ENCODE measurements around the gene SACM1L.
"Not testable (repeated sequence)": the region's sequence is repeated elsewhere in the genome, so short reads cannot be mapped to it uniquely, and the experiment has no call there.

Gene SACM1L

DNA sequence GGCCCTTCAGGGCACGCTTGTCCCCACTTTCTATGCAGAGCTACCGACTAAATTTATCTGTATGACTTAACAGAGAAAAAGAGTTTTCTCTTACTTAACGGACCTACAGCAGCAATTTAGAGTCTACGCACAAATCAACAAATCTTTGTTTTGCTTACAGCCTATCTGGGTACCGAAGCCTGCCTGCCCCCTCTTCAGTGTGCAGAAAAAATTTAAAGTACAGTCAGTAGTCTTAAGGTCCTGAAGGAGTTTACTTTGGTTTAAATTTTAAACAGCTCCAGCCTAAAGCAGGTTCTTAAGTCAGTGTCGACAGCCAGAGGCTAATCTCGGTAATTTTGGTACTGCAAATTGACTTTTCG, 570 bp downstream of the SACM1L start:
- no peak for DNase-seq (ENCODE audit: low read depth)
- H3K4me3 ChIP-seq (ENCODE audit: control insufficient read depth, low read depth, low read length): peak overlapping the region; percentile 84
- TF ChIP-seq, protein P1, sequence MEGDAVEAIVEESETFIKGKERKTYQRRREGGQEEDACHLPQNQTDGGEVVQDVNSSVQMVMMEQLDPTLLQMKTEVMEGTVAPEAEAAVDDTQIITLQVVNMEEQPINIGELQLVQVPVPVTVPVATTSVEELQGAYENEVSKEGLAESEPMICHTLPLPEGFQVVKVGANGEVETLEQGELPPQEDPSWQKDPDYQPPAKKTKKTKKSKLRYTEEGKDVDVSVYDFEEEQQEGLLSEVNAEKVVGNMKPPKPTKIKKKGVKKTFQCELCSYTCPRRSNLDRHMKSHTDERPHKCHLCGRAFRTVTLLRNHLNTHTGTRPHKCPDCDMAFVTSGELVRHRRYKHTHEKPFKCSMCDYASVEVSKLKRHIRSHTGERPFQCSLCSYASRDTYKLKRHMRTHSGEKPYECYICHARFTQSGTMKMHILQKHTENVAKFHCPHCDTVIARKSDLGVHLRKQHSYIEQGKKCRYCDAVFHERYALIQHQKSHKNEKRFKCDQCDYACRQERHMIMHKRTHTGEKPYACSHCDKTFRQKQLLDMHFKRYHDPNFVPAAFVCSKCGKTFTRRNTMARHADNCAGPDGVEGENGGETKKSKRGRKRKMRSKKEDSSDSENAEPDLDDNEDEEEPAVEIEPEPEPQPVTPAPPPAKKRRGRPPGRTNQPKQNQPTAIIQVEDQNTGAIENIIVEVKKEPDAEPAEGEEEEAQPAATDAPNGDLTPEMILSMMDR (conservative IDR thresholded peaks at IDR 0.05; ENCODE audit: control insufficient read depth, insufficient read depth, low read depth, low read length): no peak

DNA sequence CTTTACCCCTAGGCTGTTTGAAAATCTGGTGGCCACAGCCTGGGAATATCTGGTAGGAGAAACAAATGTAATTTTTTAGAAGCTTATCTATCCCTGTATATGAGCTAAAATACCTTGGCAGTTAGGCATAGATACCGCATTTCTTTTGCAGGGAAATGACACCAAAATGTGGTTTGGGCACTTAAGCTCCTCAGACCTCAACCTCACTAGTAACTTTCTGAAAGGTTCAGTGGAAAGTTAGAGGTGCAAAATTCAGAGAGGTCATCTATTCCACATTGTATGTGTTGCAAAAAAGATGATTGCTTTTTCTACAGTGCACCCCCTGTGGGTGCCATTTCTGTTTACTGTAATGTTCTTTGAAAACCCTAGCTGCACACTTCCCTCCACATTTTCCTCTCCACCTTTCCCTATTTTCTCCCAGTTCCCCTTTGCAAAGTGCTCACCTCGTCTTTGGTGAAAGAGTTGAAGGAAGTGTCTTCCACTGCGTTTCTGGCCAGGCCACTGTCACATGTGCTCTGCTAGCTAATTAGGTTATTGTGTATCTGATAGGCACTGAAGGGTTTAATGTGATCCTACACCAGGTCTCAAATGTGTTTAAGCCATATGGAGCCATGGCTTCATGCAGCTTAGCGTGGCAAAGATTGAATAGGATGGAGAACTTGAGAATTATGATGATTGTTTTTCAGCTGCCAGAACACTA, 1.3 kb downstream of the SACM1L start:
- TF ChIP-seq, protein P1 (conservative IDR thresholded peaks at IDR 0.05; ENCODE audit: control insufficient read depth, insufficient read depth, low read depth, low read length): no peak
- H3K4me3 ChIP-seq (ENCODE audit: control insufficient read depth, low read depth, low read length): peak overlapping the region; percentile 84
- no peak for DNase-seq (ENCODE audit: low read depth)

DNA sequence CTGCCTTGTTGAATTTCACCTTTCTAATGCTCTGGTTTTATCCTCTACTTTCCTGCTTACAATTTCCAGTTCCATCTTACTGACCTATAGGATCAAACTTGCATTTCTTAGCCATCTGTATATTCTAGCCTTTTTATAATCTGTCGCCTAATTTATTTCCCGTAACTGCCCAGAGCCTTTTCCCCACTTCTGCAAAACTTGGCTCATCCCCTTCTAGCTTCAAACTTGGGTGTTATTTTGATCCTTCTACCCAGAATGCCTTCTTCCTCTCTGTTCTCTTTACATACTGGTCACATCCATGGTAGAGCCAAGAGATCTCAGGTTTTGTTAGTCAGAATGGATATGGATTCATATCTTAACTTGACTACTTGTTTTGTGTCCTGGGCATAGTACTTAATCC, 2.6 kb downstream of the SACM1L start:
- TF ChIP-seq, protein P1 (conservative IDR thresholded peaks at IDR 0.05; ENCODE audit: control insufficient read depth, insufficient read depth, low read depth, low read length): no peak
- no peak overlapping the region for H3K4me3 ChIP-seq (ENCODE audit: control insufficient read depth, low read depth, low read length)
- no peak for DNase-seq (ENCODE audit: low read depth)

DNA sequence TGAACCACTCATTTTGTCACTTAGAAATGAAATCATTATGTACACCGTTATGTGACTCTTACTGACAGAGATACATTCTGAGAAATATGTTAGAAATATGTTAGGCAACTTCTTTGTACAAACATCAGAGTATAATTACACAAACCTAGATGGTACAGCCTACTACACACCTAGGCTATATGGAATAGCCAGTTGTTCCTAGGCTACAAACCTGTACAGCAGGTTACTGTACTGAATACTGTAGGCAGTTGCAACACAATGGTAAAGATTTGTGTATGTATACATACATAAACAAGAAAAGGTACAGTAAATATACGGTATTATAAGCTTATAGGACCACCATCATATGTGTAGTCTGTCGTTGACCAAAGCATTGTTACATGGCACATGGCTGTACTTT, 3.7 kb downstream of the SACM1L start:
- TF ChIP-seq, protein P1 (conservative IDR thresholded peaks at IDR 0.05; ENCODE audit: control insufficient read depth, insufficient read depth, low read depth, low read length): no peak
- no peak overlapping the region for H3K4me3 ChIP-seq (ENCODE audit: control insufficient read depth, low read depth, low read length)
- DNase-seq (ENCODE audit: low read depth): no peak

DNA sequence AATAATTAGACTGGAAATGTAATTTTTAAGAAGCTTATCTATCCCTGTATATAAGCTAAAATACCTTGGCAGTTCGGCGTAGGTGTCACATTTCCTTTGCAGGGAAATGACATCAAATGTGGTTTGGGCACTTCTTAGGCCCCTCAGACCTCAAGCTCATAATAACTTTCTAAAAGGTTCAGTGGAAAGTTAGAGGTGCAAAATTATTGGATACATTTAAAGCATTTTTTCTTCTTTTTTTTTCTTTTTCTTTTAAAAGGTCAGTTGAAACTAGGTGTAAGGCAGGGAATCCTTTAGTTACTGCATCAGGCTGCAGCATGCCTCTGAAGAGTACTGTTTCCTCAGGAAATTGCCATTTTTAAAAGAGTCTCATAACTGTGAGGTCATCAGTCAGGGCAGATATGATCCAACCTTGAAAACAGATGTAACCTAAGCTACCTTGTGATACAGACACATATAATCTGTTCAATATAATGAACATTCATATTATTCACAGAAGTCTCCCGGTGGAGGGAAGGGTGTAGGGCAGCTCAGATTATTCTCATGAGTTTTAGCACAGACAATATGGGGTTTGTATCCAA, 4.8 kb downstream of the SACM1L start:
- TF ChIP-seq, protein P1 (conservative IDR thresholded peaks at IDR 0.05; ENCODE audit: control insufficient read depth, insufficient read depth, low read depth, low read length): no peak
- H3K4me3 ChIP-seq (ENCODE audit: control insufficient read depth, low read depth, low read length): no peak overlapping the region
- no peak for DNase-seq (ENCODE audit: low read depth)

DNA sequence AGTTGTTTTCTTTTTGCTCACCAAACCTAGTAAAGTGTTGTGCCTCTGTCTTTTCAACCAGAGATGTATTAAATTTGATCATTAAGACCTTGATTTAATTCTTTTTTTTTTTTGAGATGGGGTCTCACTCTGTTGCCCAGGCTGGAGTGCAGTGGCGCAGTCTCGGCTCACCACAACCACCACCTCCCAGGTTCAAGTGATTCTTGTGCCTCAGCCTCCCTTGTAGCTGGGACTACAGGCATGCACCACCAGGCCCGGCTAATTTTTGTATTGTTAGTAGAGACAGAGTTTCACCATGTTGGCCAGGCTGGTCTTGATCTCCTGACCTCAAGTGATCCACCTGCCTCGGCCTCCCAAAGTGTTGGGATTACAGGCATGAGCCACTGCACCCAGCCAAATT, 6.0 kb downstream of the SACM1L start:
- not testable (repeated sequence) for H3K4me3 ChIP-seq (ENCODE audit: control insufficient read depth, low read depth, low read length)

DNA sequence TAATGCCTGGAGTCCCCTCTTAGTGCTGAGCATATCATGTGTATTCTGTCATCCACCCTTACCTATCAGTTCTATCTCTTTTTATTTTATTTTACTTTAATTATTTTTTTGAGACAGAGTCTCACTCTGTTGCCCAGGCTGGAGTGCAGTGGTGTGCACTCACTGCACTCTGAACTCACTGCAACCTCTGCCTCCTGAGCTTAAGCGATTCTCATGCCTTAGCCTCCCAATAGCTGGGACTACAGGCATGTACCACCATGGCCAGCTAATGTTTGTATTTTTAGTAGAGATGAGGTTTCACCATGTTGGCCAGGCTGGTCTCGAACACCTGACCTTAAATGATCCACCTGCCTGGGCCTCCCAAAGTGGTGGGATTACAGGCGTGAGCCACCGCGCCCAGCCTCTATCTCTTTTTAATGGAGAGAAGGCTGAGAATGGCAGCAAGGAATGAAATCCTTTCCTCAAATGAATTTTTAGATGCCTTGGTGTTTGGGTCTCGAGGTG, 11.4 kb downstream of the SACM1L start:
- DNase-seq (ENCODE audit: low read depth): no peak
- no peak overlapping the region for H3K4me3 ChIP-seq (ENCODE audit: control insufficient read depth, low read depth, low read length)
- TF ChIP-seq, protein P1 (conservative IDR thresholded peaks at IDR 0.05; ENCODE audit: control insufficient read depth, insufficient read depth, low read depth, low read length): no peak

More for the DNA sequence above, 6.0 kb downstream of the SACM1L start:
- DNase-seq (ENCODE audit: low read depth): not testable (repeated sequence)

Measured in fibroblast of mammary gland (primary cell).